HCT116 (cell line): ENCODE data around the gene WNT7B.

Experiments
- EGR1 ChIP-seq: IDR thresholded peaks from 2 replicates; pipeline ENCODE4 v1.6.1; 2012; ENCODE audit warnings: low read depth
- ELF1 ChIP-seq: IDR thresholded peaks from 2 replicates; pipeline ENCODE4 v1.6.1; 2012; ENCODE audit warnings: low read depth, borderline replicate concordance
- EZH2 ChIP-seq: fragments of 200-600 bp; sonication (generic); IDR thresholded peaks from 2 replicates; pipeline ENCODE4 v1.6.1; 2017; ENCODE audit warnings: antibody characterized with exemption, mixed run types
- EZH2phosphoT487 ChIP-seq: fragments of 200-600 bp; IDR thresholded peaks from 2 replicates; pipeline ENCODE4 v1.6.1; 2018; ENCODE audit warnings: antibody characterized with exemption, borderline replicate concordance
- POLR2A ChIP-seq: IDR thresholded peaks from 2 replicates; pipeline ENCODE4 v1.7.0; 2011; ENCODE audit warnings: borderline replicate concordance; ENCODE audit not compliant: insufficient read depth, insufficient read length; ENCODE audit errors: extremely low read depth
- POLR2AphosphoS5 ChIP-seq: IDR thresholded peaks from 2 replicates; pipeline ENCODE4 v1.6.1; 2011; ENCODE audit warnings: mild to moderate bottlenecking, low read depth, low read length, moderate library complexity
- RAD21 ChIP-seq: IDR thresholded peaks from 2 replicates; pipeline ENCODE4 v1.6.1; 2012; ENCODE audit warnings: low read depth, mild to moderate bottlenecking
- TCF7L2 ChIP-seq: IDR thresholded peaks from 2 replicates; pipeline ENCODE4 v1.7.0; 2011; ENCODE audit warnings: borderline replicate concordance, inconsistent platforms; ENCODE audit not compliant: insufficient read depth, insufficient read length; ENCODE audit errors: extremely low read depth
- ZFX ChIP-seq: fragments of 450-650 bp; IDR thresholded peaks from 2 replicates; pipeline ENCODE4 v1.6.1; 2017
- TF ChIP-seq, protein P1 (sequence below), 3 experiments: fragments of 200-600 bp in 1 of 3; sonication (generic) in 1 of 3; IDR thresholded peaks in 2 of 3; conservative IDR thresholded peaks in 1 of 3; 2 replicates each; pipeline ENCODE4 v1.5.1; 2012 to 2017; ENCODE audit warnings: low read depth in 2 of 3, low read length in 2 of 3, antibody characterized with exemption in 1 of 3, borderline replicate concordance in 1 of 3, control low read depth in 1 of 3, mild to moderate bottlenecking in 1 of 3, mixed read lengths in 1 of 3, mixed run types in 1 of 3, moderate library complexity in 1 of 3; ENCODE audit not compliant: insufficient read depth in 1 of 3
- TF ChIP-seq, protein P2 (sequence below): IDR thresholded peaks from 2 replicates; pipeline ENCODE4 v1.6.1; 2012; ENCODE audit warnings: low read depth

DNA sequence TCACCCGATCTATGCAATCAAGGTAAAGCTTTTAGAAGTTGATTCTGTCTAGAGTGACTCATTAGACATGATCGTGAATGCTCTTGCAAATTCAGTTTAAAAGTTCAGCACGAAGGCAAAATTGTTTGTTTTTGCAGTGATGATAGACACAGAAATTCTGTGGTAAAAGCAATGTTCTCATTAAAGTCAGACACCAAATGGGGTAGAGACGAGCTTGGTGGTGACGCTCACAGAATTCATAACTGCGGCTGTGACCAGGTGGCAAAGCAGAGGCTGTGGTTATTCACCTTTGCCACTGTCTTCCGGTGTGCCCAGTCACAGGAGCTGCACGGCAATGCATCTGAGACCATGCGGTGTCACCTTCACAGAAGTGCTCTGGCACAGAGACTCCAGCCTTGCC is 83.4 kb downstream of the WNT7B start:
- TF ChIP-seq, protein P1, sequence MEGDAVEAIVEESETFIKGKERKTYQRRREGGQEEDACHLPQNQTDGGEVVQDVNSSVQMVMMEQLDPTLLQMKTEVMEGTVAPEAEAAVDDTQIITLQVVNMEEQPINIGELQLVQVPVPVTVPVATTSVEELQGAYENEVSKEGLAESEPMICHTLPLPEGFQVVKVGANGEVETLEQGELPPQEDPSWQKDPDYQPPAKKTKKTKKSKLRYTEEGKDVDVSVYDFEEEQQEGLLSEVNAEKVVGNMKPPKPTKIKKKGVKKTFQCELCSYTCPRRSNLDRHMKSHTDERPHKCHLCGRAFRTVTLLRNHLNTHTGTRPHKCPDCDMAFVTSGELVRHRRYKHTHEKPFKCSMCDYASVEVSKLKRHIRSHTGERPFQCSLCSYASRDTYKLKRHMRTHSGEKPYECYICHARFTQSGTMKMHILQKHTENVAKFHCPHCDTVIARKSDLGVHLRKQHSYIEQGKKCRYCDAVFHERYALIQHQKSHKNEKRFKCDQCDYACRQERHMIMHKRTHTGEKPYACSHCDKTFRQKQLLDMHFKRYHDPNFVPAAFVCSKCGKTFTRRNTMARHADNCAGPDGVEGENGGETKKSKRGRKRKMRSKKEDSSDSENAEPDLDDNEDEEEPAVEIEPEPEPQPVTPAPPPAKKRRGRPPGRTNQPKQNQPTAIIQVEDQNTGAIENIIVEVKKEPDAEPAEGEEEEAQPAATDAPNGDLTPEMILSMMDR (IDR thresholded peaks at IDR 0.05 in 2 of 3, conservative IDR thresholded peaks at IDR 0.05 in 1 of 3; ENCODE audit: borderline replicate concordance in 1 of 3, insufficient read depth in 1 of 3, low read depth in 2 of 3, low read length in 2 of 3): no peak
- TF ChIP-seq TCF7L2 (no peak), ZFX (no peak), RAD21 (no peak), EZH2phosphoT487 (no peak), EZH2 (no peak), POLR2A (no peak), POLR2AphosphoS5 (no peak), EGR1 (no peak), ELF1 (no peak)
- TF ChIP-seq, protein P2, sequence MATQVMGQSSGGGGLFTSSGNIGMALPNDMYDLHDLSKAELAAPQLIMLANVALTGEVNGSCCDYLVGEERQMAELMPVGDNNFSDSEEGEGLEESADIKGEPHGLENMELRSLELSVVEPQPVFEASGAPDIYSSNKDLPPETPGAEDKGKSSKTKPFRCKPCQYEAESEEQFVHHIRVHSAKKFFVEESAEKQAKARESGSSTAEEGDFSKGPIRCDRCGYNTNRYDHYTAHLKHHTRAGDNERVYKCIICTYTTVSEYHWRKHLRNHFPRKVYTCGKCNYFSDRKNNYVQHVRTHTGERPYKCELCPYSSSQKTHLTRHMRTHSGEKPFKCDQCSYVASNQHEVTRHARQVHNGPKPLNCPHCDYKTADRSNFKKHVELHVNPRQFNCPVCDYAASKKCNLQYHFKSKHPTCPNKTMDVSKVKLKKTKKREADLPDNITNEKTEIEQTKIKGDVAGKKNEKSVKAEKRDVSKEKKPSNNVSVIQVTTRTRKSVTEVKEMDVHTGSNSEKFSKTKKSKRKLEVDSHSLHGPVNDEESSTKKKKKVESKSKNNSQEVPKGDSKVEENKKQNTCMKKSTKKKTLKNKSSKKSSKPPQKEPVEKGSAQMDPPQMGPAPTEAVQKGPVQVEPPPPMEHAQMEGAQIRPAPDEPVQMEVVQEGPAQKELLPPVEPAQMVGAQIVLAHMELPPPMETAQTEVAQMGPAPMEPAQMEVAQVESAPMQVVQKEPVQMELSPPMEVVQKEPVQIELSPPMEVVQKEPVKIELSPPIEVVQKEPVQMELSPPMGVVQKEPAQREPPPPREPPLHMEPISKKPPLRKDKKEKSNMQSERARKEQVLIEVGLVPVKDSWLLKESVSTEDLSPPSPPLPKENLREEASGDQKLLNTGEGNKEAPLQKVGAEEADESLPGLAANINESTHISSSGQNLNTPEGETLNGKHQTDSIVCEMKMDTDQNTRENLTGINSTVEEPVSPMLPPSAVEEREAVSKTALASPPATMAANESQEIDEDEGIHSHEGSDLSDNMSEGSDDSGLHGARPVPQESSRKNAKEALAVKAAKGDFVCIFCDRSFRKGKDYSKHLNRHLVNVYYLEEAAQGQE: no peak
